HG03039 (cell line): ENCODE results near the gene TRIP10.
"Not testable (repeated sequence)": the region's sequence is repeated elsewhere in the genome, so short reads cannot be mapped to it uniquely, and the experiment has no call there.

ENCODE experiments used
- ATAC-seq: cut with Tn5 transposase; IDR thresholded peaks from one replicate; pipeline ENCODE4 v1.9.1; 2021; ENCODE audit warnings: mild to moderate bottlenecking, moderate library complexity; ENCODE audit not compliant: unreplicated experiment

The TRIP10 gene

DNA sequence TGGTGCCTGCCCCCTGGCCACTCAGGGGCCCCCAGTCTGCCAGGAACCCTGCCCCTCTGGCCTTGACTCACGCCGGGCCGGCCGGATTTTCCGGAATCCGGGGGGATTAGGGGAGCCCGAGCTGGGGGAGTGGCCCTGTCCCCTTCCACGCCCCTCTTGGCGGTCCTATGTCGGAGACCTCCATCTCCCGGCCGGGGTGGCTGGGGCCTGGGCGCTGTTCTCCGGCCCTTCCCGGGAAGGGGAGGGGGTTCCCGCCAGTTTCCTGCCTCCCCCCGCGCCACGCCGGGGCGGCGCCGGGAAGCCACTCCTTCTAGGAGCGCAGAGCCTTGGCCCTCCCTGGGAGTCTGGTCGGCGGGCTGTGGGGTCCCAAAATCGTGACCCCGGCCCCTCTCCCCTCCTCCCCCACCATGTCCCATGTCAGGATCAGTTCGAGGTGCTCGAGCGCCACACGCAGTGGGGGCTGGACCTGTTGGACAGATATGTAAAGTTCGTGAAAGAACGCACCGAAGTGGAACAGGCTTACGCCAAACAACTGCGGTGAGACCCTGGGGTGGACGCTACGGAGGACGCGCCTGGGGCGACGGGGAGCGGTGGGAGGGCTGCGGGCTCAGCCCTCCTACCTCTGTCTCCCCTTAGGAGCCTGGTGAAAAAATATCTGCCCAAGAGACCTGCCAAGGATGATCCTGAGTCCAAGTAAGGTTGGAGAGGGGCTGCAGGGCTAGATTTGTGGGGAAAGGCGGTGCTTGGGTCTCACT is 1.3 kb downstream of the TRIP10 start:
- ATAC-seq = no peak

DNA sequence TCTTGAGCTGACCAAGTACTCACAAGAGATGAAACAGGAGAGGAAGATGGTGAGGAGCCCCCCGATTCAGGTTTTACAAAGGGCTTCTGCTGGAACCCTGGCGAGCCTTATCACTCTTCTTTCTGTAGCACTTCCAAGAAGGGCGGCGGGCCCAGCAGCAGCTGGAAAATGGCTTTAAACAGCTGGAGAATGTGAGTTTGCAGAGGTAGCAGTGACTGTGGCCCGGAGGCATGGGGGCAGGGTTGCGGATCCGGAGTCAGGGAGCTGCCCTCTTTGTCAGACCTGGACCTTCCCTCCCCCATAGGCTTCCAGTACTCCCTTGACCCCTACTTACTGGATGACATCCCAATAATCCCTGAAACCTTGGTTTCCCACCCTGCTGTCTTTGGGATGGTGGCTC is 3.6 kb downstream of the TRIP10 start:
- ATAC-seq = no peak

DNA sequence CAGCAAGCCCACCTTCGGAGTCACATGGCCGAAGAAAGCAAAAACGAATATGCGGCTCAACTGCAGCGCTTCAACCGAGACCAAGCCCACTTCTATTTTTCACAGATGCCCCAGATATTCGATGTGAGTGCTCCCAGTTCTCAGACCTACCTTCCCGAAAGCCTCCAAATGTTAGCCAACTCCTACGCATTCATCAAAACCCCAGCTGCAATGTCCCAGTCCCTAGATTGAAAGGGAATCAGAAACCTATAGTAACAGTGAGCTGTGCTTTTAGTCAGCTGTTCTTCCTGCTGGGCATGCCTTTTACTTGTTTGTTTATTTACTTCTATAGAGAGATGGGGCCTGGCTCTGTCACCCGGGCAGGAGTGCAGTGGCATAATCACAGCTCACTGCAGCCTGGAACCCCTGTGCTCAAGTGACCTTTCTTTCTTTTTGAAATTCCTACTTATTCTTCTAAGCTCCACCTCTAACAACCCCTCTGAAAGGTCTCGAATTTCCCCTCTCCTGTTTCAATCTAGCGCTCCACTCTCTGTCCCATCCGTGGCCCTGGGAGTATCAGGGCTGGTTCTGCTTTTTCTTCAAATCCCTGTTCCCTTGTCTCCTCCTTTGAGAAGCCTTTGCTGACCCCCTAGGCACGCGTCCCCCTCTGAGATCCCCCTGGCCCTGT is 4.4 kb downstream of the TRIP10 start:
- ATAC-seq = no peak

DNA sequence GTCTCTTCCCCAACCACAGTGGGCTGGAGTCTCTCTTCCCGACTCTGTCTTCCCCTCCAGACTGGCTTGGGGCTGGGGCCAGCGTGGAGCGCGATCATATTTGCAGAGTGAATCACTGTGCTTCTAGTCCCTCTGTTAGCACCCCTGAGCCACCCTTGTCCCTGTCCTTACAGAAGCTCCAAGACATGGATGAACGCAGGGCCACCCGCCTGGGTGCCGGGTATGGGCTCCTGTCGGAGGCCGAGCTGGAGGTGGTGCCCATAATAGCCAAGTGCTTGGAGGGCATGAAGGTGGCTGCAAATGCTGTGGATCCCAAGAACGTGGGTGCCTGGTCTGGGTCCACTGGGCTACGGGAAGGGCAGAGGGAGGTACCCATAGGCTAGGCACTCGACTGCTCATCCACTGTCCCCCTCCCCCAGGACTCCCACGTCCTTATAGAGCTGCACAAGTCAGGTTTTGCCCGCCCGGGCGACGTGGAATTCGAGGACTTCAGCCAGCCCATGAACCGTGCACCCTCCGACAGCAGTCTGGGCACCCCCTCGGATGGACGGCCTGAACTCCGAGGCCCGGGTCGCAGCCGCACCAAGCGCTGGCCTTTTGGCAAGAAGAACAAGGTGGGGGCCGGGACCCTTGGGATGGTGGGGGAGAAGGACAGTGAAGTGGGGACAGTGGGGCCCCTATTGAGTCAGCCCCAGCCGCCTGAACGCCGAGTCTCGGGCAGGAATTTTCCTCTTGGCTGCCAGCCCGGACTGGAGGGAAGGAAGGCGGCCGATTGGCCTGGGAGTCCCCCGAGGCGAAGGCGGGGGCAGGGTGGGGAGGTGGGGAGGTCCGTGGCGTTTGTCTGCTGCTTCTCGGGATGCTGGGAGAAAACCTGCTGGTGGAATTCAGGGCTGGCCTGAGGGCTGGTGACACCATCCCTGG is 5.2 kb downstream of the TRIP10 start:
- no peak for ATAC-seq

DNA sequence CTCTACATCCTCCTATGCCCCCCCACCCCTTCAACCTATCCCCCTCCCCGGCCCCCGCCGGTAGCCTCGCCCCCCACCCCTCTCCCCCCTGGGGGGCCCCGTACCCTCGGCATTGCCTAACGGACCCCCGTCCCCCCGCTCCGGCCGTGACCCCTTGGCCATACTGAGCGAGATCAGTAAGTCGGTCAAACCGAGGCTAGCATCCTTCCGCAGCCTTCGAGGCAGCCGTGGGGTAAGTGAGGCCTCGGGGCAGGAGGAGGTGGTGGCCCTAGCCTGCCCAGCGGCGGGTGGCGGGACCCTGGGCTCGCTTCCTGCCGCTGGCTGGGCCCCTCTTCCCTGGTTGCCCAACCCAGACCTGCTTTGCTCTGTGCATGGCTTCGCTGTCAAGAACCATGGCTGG is 6.5 kb downstream of the TRIP10 start:
- no peak for ATAC-seq

DNA sequence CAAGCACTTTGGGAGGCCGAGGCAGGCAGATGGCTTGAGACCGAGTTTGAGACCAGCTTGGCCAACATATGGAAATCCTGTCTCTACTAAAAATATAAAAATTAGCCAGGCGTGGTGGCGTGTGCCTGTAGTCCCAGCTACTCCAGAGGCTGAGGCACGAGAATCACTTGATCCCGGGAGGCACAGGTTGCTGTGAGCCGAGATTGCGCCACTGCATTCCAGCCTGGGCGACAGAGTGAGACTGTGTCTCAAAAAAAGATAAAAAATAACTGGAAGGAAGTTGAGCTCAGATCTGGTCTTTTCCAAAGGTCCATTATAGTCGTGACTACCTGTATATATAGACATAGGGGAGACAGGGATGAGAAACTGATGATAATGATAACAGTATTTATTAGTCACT is 9.1 kb downstream of the TRIP10 start:
- ATAC-seq = not testable (repeated sequence)

DNA sequence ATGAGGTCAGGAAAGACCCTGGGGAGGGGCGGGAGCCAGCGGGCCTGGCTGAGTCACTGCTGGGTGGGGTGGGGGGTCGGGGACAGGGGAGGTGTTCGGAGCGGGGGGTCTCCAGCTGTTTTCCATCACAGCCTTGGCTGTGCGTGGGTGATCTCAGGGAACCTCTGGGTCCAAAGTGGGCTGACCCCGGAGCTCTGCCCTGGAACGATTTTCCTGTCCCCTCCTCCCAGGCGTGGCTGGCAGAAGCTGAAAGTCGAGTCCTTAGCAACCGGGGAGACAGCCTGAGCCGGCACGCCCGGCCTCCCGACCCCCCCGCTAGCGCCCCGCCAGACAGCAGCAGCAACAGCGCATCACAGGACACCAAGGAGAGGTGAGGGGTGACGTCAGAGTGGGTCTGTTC is 10.6 kb downstream of the TRIP10 start:
- ATAC-seq = no peak

DNA sequence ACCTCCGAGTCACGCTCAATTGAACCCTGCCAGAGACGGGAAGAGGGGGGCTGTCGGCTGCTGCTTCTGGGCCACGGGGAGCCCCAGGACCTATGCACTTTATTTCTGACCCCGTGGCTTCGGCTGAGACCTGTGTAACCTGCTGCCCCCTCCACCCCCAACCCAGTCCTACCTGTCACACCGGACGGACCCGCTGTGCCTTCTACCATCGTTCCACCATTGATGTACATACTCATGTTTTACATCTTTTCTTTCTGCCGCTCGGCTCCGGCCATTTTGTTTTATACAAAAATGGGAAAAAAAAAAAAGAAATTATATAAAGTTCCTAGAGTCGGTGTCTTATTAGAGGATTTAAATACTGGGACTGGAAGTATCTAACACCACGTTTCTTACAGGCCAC is 11.7 kb downstream of the TRIP10 start:
- ATAC-seq = no peak

DNA sequence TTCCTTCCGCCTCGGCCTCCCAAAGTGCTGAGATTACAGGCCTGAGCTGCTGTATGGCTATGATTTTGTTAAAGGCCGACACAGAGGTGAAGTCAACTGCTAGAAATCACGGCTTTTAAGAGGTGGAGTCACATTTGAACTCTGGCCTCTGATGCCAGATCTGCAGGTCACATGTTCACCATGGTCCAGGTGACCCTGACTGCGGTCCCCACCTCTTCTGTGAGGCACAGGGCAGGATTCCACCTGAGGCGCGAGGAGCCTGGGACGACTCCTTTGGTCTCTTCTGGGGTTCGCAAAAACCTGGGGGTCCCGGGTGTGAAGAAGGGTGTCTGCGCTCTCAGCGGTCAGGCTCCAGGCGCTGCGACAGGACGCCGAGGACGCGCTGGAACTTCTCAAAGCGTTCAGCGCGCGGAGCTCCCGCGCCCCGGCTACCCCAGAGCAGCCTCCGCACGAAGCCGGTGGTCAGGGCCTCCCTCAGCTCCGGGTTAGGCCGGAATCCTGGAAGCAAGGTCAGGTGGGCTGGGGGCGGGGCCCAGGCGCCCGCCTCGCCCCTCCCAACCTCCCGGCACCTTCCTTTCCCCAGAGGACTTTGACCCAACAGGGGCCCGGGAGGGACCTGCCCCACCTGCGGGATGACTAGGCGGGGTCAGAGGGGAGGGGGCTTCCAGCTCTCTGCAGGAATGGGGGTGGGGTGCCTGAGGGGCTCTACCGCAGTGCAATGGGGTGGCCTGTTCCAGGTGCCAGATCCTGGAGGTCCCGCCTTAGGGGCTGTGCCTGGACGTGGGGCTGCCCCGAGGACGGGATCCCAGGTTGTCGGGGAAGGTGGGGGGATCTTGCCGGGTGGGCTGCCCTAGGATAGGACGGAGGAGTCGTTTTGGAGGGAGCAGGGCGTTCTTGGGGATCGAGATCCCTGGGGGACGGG is 13.0 kb downstream of the TRIP10 start:
- ATAC-seq = no peak

DNA sequence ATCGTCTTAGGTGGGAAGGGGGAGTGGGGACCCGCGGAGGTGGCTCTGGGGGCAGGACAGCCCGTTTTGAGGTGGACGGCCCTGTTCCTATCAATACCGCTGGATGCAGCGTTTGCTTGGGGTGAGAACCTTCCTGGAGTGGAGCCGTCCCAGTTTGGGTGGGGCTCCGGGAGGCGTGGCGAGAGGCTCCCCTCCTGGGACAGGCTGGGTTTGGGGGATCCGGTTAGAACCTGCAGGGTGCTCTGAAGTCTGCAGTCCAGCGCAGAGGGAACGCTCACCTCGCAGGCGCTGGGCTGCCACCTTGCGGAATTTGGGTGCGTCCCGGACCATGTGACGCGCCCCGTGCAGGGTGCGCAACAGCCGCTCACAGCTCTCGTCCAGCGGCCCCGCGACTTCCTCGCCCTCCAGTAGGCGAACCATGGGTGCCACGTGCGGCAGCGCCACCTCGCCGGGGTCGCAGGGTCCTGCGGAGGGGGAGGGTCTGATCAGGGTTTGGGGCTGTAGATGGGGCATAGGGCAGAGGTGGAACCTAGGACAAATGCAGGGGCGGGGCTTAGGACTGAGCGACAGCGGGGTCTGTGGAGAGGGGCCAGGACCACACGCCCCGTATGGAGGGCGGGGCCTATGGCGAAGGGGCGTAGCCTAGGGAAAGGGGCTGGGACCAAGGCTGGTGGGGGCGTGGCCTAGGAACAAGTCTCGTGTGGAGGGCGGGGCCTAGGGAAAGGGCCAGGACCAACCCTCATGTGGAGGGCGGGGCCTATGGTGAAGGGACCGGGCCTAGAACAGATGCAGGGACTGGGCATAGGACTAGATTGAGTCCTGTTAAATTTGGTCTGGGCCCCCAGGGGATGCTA is 13.9 kb downstream of the TRIP10 start:
- peak; percentile 71 for ATAC-seq

DNA sequence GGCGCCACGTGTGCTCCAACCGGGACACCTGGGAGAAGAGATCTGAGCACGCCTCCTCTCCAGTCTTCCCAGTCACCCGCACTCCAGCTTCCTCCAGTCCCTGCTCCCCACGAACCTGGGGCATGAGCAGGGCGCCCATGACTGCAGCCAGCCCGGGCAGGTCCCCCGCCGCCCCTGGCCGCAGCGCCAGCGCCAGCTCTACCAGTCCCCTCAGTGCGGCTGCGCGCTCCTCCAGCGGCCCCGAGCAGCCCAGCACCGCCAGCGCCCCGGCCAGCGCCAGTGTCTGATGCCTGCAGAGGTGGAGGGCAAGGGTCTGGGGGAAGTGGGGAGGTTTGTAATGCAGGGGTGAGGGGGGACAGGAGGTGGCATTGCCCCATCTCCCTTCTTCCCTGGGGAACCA is 14.7 kb downstream of the TRIP10 start:
- ATAC-seq = no peak

DNA sequence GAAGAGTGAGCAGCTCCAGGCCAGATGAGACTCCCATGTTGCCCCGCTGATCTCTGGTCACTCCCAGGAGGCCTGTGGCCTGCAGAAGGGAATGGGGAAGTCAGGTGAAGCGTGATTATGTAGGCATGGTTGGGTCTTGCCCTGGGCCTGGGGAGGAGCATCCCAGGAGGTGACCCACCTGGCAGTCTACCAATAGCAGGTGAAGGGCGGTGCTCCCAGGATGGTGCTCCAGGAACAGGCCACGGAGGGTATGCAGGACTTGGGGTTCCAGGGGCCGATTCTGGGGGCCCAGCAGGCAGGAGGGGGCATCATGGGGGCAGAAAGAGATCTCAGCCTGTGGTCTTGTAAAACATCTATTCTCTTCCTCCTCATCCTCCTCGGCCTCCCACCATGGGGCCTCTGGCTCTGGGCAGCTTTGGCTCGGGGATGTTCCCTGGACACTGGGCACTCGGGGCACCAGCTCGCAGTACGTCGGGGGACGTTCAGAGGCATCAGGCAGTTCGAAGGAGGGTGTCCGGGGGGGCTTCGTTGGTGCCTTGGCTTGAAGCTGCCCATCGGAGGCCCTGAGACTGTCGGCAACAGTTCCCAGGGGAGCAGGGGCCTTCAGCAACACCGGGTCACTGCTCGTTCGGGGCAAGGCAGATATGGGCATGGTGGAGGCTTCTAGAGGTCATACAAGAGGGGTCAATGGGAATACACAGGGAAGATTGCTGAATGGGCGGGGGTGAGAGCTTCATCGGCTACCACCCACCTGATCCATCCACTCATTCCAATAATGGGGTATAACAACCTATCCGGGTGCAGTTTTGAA is 15.4 kb downstream of the TRIP10 start:
- ATAC-seq = no peak

DNA sequence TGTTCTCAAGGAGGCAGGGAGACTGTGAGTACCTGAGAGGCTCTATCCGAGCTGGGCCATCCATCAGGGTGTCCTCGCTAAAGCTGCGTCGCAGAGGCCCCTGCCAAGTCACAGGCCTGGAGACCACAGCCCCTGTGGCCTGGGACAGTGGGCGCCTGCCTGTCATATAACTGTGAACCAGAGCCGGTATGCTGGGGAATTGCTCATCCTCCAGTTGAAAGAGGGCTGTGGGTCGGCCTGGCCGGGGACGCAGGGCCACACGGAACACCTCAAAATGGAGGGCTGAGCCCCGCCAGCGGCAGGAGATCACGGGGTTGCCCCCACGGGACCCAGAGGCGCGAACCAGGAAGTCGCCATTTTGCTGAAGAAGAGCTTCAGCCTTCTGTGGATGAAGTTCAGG is 21.1 kb downstream of the TRIP10 start:
- ATAC-seq = no peak

DNA sequence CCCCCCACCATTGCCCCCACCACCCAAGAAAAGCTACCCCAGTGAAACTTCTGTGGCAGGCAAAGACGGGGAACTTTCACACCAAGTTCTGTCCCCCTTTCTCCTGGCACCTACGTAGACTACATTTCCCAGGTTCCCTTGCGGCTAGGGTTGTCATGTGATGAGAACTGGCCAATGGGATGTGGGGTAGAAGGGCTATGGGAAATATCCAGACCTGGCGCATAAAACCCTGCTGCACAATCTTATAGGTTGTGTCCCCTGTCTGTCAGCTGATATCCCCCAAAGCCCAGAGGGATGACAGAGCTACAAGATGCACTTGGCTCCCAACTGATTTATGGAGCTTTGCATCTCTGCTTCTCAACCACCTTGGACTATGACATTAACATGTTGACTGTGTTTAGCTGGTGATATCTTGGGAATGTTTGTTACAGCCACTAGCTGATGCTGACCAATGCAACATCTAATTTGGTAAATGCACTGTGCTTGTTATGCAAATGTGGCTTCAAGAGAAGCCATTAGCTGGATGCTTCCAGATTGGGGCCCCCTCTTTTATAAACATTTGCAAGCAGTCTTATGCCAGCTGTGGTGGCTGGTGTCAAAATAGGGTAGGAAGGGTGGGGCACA is 21.7 kb downstream of the TRIP10 start:
- no peak for ATAC-seq

DNA sequence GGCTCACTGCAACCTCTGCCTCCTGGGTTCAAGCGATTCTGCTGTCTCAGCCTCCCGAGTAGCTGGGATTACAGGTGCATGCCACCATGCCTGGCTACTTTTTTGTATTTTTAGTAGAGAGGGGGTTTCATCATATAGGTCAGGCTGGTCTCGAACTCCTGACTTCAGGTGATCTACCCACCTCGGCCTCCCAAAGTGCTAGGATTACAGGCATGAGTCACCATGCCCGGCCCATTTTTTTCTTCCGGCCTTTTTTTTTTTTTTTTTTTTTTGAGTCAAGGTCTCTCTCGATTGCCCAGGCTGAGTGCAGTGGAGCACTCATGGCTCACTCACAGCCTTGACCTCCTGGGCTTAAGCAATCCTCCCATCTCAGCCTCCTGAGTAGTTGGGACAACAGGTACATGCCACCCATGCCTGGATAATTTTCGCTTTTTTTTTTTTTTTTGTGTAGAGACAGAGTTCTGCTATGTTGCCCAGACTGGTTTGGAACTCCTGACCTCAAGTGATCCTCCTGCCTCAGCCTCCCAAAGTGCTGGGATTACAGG is 22.8 kb downstream of the TRIP10 start:
- ATAC-seq = not testable (repeated sequence)

DNA sequence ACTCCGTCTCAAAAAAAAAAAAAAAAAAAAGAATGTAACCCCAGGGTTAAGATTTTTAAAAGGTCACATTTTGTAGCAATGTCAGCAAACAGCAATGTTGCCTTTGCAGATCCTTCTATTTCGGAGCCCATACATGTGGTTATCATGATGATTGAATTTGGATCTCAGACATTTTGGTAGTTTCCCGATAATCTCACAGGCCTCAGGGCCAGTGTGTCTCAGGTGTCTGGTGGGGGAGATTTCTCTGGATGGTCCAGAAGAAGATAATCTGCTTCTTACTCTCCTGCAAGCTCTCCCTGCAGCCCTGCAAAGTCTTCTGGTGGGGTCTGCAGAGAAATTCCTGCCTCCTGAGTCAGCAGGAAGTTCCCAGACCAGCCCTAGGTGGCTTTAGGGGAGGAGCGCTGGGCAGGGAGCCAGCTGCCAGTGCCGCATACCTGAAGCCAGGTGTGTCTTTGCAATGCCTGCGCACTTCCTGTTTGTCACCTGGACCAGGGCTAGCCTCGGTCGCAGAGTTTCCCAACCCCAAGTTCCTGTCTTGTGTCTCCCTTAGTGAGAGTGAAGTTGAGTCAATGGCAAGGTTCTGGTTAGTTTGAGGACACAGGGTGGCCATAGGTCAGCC is 26.4 kb downstream of the TRIP10 start:
- ATAC-seq = no peak

DNA sequence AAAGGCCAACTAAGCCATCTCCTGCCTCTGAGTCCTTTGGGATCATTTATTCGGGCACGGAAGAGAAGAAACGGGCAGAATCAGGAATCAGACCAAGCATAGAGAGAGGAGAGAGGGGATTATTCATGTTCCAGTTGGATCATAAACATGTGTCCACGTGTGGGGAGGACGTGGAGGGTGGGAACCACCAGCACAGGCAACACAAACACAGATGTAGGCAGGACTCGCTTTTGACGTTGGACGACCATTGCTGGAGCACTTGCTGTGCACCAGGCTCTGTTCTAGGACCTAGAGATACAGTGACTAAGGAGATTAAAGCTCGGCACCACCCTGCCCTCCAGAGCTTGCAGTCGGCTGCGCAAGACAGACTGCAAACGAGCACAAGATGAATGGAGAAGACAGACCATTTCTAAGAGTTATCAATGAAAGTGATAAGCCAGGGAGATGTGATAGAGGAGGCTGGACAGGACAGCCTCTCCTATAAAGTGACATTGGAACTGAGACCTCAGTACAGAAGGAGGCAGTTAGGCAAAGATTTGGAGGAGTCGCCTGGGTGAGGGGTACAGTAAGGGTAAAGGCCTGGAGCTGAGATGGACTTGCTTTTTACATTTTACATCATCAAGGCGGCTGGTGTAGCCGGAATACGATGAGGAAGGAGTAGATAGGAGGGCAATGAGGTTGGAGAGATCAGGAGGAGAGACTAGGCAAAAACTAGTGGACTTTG is 27.0 kb downstream of the TRIP10 start:
- no peak for ATAC-seq
